Sigmoid colon (tissue), 7 donors: ENCODE data around the gene CCDC57. TPM values are rescaled to one million over a fixed set of nuclear protein-coding genes. Genes with fewer than 3 reads are reported as not detected.

Experiments used
- DNase-seq: peaks from one replicate; pipeline ENCODE4 v3.0.0-alpha.2; 2019
- H3K27ac ChIP-seq, 4 donors: fragments of 200-600 bp; sonication (generic); one replicate each; pipeline ENCODE4 v1.5.1; 2016 to 2019; ENCODE audit warnings: mild to moderate bottlenecking in 1 of 4
- H3K27me3 ChIP-seq, 3 donors: fragments of 200-600 bp; sonication (generic); one replicate each; pipeline ENCODE4 v1.5.1; 2019; ENCODE audit warnings: mild to moderate bottlenecking in 1 of 3
- H3K36me3 ChIP-seq, 4 donors: fragments of 200-600 bp; sonication (generic); one replicate each; pipeline ENCODE4 v1.5.1; 2016 to 2019
- H3K4me1 ChIP-seq, 4 donors: fragments of 200-600 bp; sonication (generic); one replicate each; pipeline ENCODE4 v1.5.1; 2017 to 2019
- H3K4me3 ChIP-seq, 4 donors: fragments of 200-600 bp; sonication (generic); one replicate each; pipeline ENCODE4 v1.5.1; 2017 to 2019; ENCODE audit warnings: mild to moderate bottlenecking in 2 of 4, moderate library complexity in 1 of 4
- H3K9me3 ChIP-seq, 4 donors: fragments of 200-600 bp in 3 of 4; sonication (generic) in 3 of 4; one replicate each; pipeline versions ENCODE4 v1.5.1 to v1.6.1; 2013 to 2019
- EP300 ChIP-seq, 4 donors: sonication (generic); formaldehyde crosslinking; IDR thresholded peaks; one replicate each; pipeline ENCODE4 v1.6.1; 2017; ENCODE audit warnings: antibody characterized with exemption in 4 of 4
- POLR2A ChIP-seq, 2 donors: fragments of 450-650 bp; IDR thresholded peaks; one replicate each; pipeline ENCODE4 v1.6.1; 2016; ENCODE audit warnings: antibody characterized with exemption in 2 of 2, mild to moderate bottlenecking in 2 of 2, moderate library complexity in 2 of 2
- POLR2AphosphoS5 ChIP-seq, 4 donors: sonication (generic); formaldehyde crosslinking; IDR thresholded peaks; one replicate each; pipeline ENCODE4 v1.6.1; 2017; ENCODE audit warnings: antibody characterized with exemption in 4 of 4
- WGBS, 2 donors: extraction: QIAGEN DNeasy Blood & Tissue Kit; methylation state at CpG; one replicate each; pipeline ENCODE4 v1.1.7; 2013; 5-methylcytosine and 5-hydroxymethylcytosine counted together
- intact Hi-C: fragments of 100-400 bp; cut with DNase I; formaldehyde crosslinking; loops from one replicate; pipeline ENCODE4 v1.15.1; 2023
- polyA plus RNA-seq, 3 donors: library from polyadenylated mRNA; stranded (reverse); fragments of 200-250 nt; gene quantifications; one replicate each; pipeline ENCODE4 v1.2.3, GENCODE V29; 2013
- total RNA-seq, 4 donors: library from RNA; depleted of rRNA; stranded (reverse); fragments of >200 nt; gene quantifications; one replicate each; pipeline ENCODE4 v1.1.0, GENCODE V29; 2016
- TF ChIP-seq, protein P1 (sequence below), 4 experiments: fragments of 450-650 bp in 3 of 4; fragments of 200-600 bp in 1 of 4; IDR thresholded peaks; one replicate each; pipeline ENCODE4 v1.5.1; 2016 to 2019; ENCODE audit warnings: antibody characterized with exemption in 4 of 4, mild to moderate bottlenecking in 3 of 4, moderate library complexity in 2 of 4
- donor health status: healthy with polysubstance abuse.
- donor health status: Bipolar disorder and iron deficiency.
- donor health status: healthy.

Gene CCDC57
- total and polyA plus RNA-seq, 7 donors: 13.3 to 47.8 (median 24.4) TPM

DNA sequence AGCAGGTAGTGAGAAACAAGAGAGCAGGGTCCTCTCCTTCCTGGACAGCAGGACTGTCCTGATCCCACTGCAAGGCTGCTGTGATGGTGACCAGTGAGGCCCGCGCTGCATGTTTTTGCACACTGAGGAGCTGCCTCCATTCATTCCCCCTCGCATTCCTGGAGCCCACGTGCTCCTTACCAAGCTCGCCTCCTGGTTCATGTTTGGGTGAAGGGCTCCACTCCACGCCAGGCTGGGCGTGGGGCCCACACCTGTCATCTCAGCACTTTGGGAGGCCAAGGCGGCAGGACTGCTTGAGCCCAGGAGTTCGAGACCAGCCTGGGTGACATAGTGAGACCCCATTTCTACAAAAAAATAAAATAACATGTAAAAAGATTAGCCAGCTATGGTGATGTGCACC lies 99.2 kb downstream of the CCDC57 start:
- no peak for DNase-seq
- 89 to 98% methylated on average over 9 of the region's 9 CpGs for WGBS, 2 donors
- no peaks in the 10 kb centered on the region for H3K4me1 ChIP-seq

DNA sequence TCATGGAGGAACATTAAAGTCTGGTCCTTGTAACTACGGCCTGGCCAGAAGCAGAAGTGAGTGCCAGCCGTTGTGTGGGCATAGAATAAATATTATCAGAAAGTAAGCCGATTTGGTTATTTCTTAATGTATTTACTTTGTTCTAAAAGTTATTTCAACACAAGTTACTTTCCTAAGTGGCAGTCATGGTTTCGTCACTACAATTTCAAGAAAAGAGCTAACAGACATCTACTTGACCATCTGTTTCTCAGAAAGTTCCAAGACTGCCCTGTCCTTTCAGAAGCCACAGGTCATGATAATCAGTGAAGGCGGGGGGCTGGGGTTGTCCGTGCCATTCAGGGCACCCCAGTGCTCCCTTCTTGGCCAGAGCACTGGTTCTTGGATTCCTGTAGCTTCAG lies 99.7 kb downstream of the CCDC57 start:
- intact Hi-C loops: no loop called here

More for the DNA sequence above, 99.2 kb downstream of the CCDC57 start:
- intact Hi-C loops: no loop called here
- Histone ChIP-seq H3K36me3 (peaks cover 0 to 27% (median 0%) of the 10 kb centered on the region in 4 donors), H3K9me3 (no peaks in the 10 kb centered on the region), H3K27ac (no peak overlapping the region), H3K4me3 (no peak overlapping the region), H3K27me3 (no peaks in the 10 kb centered on the region)
- TF ChIP-seq, protein P1, sequence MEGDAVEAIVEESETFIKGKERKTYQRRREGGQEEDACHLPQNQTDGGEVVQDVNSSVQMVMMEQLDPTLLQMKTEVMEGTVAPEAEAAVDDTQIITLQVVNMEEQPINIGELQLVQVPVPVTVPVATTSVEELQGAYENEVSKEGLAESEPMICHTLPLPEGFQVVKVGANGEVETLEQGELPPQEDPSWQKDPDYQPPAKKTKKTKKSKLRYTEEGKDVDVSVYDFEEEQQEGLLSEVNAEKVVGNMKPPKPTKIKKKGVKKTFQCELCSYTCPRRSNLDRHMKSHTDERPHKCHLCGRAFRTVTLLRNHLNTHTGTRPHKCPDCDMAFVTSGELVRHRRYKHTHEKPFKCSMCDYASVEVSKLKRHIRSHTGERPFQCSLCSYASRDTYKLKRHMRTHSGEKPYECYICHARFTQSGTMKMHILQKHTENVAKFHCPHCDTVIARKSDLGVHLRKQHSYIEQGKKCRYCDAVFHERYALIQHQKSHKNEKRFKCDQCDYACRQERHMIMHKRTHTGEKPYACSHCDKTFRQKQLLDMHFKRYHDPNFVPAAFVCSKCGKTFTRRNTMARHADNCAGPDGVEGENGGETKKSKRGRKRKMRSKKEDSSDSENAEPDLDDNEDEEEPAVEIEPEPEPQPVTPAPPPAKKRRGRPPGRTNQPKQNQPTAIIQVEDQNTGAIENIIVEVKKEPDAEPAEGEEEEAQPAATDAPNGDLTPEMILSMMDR (IDR thresholded peaks at IDR 0.05): no peak
- no peak for TF ChIP-seq POLR2AphosphoS5 (IDR thresholded peaks at IDR 0.05)
- TF ChIP-seq EP300 (IDR thresholded peaks at IDR 0.05): no peak
- TF ChIP-seq POLR2A (IDR thresholded peaks at IDR 0.05): no peak

DNA sequence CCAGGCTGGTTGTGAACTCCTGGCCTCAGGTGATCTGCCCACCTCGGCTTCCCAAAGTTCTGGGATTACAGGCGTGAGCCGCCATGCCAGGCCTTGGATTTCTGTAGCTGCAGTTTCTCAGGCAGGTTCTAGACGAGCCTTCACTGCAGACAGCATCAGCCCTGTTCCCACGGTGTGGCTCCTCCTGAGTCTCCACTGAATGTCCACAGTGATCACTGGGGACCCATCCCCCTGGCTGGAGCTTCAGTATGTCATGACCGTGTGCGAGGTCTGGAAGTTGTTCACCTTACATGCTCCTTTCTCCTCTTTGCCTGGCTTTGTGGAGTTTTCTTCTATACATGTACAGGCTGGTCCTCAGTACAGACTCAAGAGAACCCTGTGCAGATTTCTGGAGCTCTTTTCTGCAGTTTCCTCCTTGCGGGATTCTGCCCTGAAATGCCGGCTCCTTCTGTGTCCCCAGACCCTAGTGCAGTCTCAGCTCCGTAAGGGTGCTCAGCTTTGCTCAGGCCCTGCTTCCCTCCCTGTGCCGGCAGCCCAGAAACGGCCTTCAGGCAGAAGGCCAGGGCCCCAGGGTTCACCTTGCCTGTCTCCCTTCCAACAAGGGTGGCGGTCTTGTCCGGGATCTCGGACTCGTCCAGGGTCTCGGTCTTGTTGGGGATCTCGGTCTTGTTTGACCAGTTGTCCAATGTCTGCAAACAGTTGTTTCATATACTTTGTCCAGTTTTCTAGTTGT lies 100.3 kb downstream of the CCDC57 start:
- Histone ChIP-seq H3K4me1 (peaks cover 0 to 2% (median 0%) of the 10 kb centered on the region in 4 donors), H3K4me3 (no peak overlapping the region), H3K9me3 (no peaks in the 10 kb centered on the region), H3K27ac (no peak overlapping the region), H3K27me3 (no peaks in the 10 kb centered on the region), H3K36me3 (peaks cover 0 to 27% (median 0%) of the 10 kb centered on the region in 4 donors)
- WGBS, 2 donors: 94 to 96% methylated on average over 18 of the region's 18 CpGs
- TF ChIP-seq, protein P1 (IDR thresholded peaks at IDR 0.05): no peak
- TF ChIP-seq POLR2AphosphoS5 (IDR thresholded peaks at IDR 0.05) (no peak), EP300 (IDR thresholded peaks at IDR 0.05) (no peak), POLR2A (IDR thresholded peaks at IDR 0.05) (no peak)
- DNase-seq: no peak
- intact Hi-C loops: no loop called here

More for the DNA sequence above, 99.7 kb downstream of the CCDC57 start:
- H3K27ac ChIP-seq: no peak overlapping the region
- H3K9me3 ChIP-seq: no peaks in the 10 kb centered on the region
- H3K4me3 ChIP-seq: no peak overlapping the region
- 90 to 93% methylated on average over 6 of the region's 6 CpGs for WGBS, 2 donors
- H3K4me1 ChIP-seq: no peaks in the 10 kb centered on the region
- no peaks in the 10 kb centered on the region for H3K27me3 ChIP-seq
- no peak for DNase-seq
- TF ChIP-seq POLR2AphosphoS5 (IDR thresholded peaks at IDR 0.05): no peak
- TF ChIP-seq POLR2A (IDR thresholded peaks at IDR 0.05): no peak
- TF ChIP-seq, protein P1 (IDR thresholded peaks at IDR 0.05): no peak
- no peak for TF ChIP-seq EP300 (IDR thresholded peaks at IDR 0.05)
- H3K36me3 ChIP-seq: peaks cover 0 to 27% (median 0%) of the 10 kb centered on the region in 4 donors

DNA sequence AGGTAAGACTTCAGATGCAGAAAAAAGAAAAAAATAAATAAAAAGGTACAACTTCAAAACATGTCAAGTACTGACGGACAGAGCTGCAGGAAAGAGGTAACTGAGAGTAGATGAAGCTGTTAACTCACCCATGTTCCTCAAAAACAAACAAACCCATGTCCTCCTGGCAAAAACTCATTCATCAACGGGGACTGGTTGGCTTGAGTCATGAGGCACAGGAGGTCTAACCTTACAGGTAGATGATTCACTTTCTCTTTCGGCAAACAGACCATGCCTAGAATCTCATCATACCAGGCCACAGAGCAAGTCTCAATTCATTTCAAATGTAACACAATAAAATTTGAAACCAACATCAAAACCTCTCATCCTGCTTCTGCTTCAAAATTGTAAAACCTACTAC lies 102.3 kb downstream of the CCDC57 start:
- no peaks in the 10 kb centered on the region for H3K27me3 ChIP-seq
- intact Hi-C loops: no loop called here
- WGBS, 2 donors: 64 to 69% methylated on average over 3 of the region's 3 CpGs

More for the DNA sequence above, 102.3 kb downstream of the CCDC57 start:
- DNase-seq: no peak
- Histone ChIP-seq H3K9me3 (no peaks in the 10 kb centered on the region), H3K4me3 (no peak overlapping the region), H3K27ac (no peak overlapping the region), H3K4me1 (peaks cover 0 to 15% (median 12%) of the 10 kb centered on the region in 4 donors), H3K36me3 (peaks cover 0 to 27% (median 0%) of the 10 kb centered on the region in 4 donors)
- TF ChIP-seq POLR2AphosphoS5 (IDR thresholded peaks at IDR 0.05) (no peak), EP300 (IDR thresholded peaks at IDR 0.05) (no peak), POLR2A (IDR thresholded peaks at IDR 0.05) (no peak)
- TF ChIP-seq, protein P1 (IDR thresholded peaks at IDR 0.05): no peak
